GM12874 (cell line): Measurements from ENCODE around the gene KLK5.

Experiments
- TF ChIP-seq, protein P1 (sequence below): IDR thresholded peaks from 2 replicates; pipeline ENCODE4 v1.5.1; 2011; ENCODE audit warnings: low read depth, mild to moderate bottlenecking, control low read depth, low read length, moderate library complexity; ENCODE audit not compliant: insufficient read depth

KLK5 gene

DNA sequence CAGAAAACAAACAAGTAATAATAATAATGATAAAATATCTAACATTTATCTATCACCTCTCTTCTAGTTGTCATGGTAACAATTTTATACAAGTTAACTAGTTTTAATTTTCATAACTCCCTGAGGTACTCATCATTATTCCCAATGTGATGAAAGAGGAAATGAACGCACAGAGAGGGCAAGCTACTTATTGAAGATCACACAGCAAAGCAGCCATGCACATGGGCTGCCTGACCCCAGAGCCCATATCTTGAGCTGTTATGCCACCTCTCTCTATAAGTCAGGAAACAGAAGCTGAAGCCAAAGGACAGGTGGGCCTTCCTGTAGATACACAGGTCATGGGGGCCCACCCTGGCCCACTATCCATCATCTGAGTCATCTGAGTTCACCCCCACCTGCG, 36.8 kb downstream of the KLK5 start:
- TF ChIP-seq, protein P1, sequence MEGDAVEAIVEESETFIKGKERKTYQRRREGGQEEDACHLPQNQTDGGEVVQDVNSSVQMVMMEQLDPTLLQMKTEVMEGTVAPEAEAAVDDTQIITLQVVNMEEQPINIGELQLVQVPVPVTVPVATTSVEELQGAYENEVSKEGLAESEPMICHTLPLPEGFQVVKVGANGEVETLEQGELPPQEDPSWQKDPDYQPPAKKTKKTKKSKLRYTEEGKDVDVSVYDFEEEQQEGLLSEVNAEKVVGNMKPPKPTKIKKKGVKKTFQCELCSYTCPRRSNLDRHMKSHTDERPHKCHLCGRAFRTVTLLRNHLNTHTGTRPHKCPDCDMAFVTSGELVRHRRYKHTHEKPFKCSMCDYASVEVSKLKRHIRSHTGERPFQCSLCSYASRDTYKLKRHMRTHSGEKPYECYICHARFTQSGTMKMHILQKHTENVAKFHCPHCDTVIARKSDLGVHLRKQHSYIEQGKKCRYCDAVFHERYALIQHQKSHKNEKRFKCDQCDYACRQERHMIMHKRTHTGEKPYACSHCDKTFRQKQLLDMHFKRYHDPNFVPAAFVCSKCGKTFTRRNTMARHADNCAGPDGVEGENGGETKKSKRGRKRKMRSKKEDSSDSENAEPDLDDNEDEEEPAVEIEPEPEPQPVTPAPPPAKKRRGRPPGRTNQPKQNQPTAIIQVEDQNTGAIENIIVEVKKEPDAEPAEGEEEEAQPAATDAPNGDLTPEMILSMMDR = no peak

DNA sequence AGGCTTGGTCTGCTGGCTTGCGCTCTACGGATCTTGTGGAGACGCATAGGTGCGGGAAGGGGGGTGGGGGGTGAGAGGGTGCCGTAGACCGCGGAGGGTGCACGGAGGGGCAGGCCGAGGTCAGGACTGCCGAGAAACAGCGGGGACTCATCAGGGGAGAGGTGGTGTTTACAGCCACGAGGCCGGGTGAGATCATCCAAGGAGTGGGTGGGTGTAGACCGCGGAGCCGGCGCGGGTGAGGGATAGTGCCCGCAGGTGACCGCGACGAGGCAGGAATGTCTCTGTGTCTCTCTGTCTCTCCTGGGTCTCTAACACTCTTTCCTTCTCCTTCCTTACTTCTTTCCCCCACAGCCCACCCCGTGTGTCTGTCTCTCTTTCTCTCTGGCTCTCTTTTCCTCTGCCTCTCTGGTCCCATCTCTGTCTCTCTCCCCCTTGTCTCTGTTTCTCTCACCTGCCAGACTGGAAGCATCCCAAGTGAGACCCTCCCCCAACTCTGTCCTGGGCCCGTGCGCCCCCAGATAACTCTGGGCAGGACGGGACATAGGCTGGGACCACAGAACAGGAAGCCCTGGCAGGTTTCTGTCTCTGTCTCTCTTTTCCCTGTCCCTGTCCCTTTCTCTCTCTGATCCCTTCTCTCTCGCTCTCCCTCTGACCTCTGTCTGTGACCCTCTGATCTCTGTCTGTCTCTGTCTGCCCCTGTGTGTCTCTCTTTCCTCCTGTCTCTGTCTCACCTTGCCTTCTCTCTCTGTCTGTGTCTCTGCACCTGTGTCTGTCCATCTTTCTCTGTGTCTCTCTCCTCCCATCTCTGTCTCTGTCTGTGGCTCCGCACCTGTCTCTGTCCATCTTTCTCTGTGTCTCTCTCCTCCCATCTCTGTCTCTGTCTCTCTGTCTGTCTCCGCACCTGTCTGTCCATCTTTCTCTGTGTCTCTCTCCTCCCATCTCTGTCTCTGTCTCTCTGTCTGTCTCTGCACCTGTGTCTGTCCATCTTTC, 39.8 kb downstream of the KLK5 start:
- TF ChIP-seq, protein P1 = no peak

DNA sequence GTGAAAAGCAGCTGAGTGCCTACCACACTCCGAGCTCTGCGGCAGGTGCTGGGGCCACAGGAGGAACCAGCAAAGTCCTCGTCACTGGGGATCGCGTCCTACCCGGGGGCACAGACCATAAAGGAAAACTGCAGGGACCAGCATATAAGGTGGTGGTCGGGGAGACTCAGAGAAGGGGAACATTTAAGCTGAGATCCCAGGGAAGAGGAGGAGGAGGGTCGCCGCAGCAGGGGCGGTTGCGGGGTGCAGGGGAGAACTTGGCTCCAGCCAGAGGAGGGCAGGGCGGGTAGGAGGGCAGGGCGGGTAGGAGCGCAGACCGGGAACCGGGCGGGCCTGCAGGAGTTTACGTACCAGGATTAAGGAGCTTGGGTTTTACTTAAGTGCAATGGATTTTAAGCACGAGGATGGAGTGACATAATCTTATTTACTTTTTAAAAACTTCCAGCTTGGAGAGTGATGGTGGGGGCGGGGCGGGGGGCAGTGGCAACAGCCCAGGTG, 40.7 kb downstream of the KLK5 start:
- TF ChIP-seq, protein P1 = no peak

DNA sequence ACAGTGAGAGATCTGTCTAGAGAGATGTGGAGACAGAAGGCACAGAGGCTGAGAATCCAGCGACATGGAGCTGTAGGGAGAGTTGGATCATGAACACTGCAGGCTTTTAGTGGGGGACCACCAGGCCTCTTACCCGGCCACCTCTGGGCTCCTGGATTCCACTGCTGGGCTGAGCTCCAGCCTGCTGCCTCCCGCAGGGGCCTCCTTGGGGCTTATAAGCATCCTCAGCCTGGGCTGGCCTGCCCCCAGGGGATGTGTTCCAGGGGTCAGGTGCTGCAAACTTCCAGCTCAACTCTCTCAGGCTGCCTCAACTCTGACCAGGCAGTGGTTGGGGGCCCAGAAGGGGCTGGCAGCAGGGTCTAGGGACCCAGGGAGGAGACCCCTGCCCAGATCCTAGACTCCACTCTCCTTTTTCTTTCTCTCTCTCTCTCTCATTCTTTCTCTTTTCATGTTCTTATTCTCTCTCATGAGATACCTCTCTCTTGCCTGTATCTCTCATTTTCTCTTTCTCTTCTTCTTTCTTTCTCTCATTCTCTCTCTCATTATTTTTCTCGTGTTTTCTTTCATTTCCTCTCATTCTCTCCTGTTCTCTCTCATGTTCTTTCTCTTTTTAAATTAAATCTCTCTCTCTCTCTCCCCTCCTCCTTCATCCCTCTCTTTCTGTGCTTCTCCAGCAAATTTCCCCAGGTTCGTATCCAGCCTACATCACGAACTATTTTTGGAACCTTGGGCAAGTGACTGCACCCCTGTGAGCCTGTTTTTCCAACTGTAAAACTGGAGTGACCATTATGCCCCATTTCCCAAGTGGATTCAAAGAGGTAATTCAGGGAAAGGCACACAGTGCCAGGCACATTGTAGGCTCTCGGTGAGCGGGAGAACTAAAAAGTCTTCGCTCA, 41.4 kb downstream of the KLK5 start, which contains the start of gene KLK4:
Gene KLK4, minus strand, starts transcription at position 190 of the 896 bp plus-strand sequence. CDS start 657 bp downstream, outside the sequence.
- TF ChIP-seq, protein P1 = no peak

DNA sequence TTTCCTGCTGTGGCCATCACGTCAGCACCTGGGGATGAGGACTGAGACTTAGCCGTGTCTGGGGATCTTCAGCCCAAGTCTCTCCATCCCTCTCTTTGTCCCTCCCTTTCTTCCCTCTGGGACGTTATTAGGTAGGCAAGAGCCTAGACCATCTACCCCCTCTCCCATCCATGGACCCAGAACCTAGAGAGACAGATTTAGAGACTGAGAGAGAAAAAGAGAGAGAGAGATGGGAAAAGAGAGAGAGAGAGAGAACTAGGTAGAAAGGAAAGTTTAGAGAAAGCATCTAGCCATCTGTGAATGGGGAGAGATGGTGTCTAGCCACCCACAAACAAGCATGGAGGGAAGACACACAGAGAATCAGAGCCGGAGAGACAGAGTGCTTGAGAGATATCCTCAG, 42.1 kb downstream of the KLK5 start:
- TF ChIP-seq, protein P1 = no peak

DNA sequence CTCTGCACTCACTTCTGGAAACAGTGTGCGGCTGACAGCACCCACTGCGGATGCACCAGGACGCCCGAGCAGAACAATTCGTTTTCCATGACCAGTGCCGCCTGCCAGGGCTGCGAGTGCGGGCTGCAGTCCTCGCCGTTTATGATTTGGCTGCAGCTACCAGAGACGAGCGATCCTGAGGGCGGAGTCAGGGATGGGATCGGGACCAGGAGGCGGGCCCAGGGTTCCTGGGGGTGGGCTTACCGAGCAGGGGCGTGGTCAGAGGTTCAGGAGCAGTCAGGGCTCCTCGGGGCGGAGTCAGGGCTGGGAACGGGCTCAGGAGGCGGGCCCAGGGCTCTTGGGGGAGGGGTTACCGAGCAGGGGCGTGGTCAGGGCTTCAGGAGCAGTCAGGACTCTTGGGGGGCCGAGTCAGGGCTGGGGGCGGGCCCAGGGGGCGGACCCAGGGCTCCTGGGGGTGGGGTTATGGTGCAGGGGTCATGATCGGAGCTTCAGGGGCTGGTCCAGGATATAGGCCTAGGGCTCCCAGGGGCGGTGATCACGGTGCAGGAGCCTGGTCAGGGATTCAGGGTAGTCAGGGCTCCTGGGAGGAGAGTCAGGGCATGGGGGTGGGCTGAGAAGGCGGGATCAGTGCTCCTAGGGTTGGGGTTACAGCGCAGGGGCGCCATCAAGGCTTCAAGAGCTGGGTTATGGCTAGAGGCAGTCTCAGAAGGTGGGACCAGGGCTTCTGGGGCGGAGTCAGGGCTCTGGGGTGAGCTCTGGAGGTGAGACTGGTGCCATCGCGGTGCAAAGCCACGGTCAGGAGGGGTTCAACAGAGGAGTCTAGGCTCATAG, 43.4 kb downstream of the KLK5 start:
- TF ChIP-seq, protein P1 = no peak
